GM21723 (cell line): ENCODE measurements around the gene BTN2A1.
"Not testable (repeated sequence)": the region's sequence is repeated elsewhere in the genome, so short reads cannot be mapped to it uniquely, and the experiment has no call there.

Experiments
- ATAC-seq: cut with Tn5 transposase; IDR thresholded peaks from one replicate; pipeline ENCODE4 v1.9.1; 2021; ENCODE audit warnings: mild to moderate bottlenecking, moderate library complexity; ENCODE audit not compliant: unreplicated experiment

BTN2A1 gene

GRCh38 chr6:26489996-26490964, 32.5 kb downstream of the BTN2A1 start:
- no peak for ATAC-seq

GRCh38 chr6:26491604-26492003, 33.8 kb downstream of the BTN2A1 start:
- ATAC-seq, result no peak

- ATAC-seq, result no peak
Measured at GRCh38 chr6:26493258-26493657, 35.5 kb downstream of the BTN2A1 start.

GRCh38 chr6:26494117-26494516, 36.4 kb downstream of the BTN2A1 start:
- no peak for ATAC-seq

GRCh38 chr6:26495281-26495680, 37.5 kb downstream of the BTN2A1 start:
- no peak for ATAC-seq

- ATAC-seq, result no peak
Measured at GRCh38 chr6:26497610-26498009, 39.9 kb downstream of the BTN2A1 start.

- no peak for ATAC-seq
Measured at GRCh38 chr6:26500102-26500501, 42.3 kb downstream of the BTN2A1 start, which contains the start of gene BTN1A1. Gene BTN1A1 (plus strand): TSS chr6:26500303. CDS start chr6:26501287, 984 bp downstream.

GRCh38 chr6:26501482-26501986, 43.8 kb downstream of the BTN2A1 start:
- ATAC-seq, result no peak

- ATAC-seq, result no peak
Measured at GRCh38 chr6:26502165-26502564, 44.4 kb downstream of the BTN2A1 start.

GRCh38 chr6:26502626-26503025, 44.9 kb downstream of the BTN2A1 start:
- ATAC-seq, result no peak

GRCh38 chr6:26507658-26508057, 49.9 kb downstream of the BTN2A1 start:
- no peak for ATAC-seq

GRCh38 chr6:26511033-26511432, 53.3 kb downstream of the BTN2A1 start:
- not testable (repeated sequence) for ATAC-seq

GRCh38 chr6:26514984-26515383, 57.2 kb downstream of the BTN2A1 start:
- ATAC-seq, result no peak

GRCh38 chr6:26516481-26517427, 59.0 kb downstream of the BTN2A1 start:
- no peak for ATAC-seq
